MCF 10A (cell line): ENCODE results near the gene SLC44A3. TPM values are rescaled to one million over a fixed set of nuclear protein-coding genes. Genes with fewer than 3 reads are reported as not detected.

Experiments
- BruUV-seq: library from RNA; stranded (reverse); fragments of 400-500 nt; replicated peaks from 2 replicates; lab custom pipeline; 2021; lab: Mats Ljungman, UMichigan
- CTCF ChIA-PET: fragments of 300-600 bp; sonication (Branson Sonifier 250); formaldehyde crosslinking; extraction: SDS; loops from one replicate; lab custom pipeline; 2021; ENCODE audit warnings: antibody characterized with exemption, inconsistent platforms; lab: Yijun Ruan, JAX
- POLR2A ChIA-PET: fragments of 300-600, 350-650 bp; sonication (Branson Sonifier 250); formaldehyde crosslinking; extraction: SDS; loops from one replicate; lab custom pipeline; 2020; ENCODE audit warnings: antibody characterized with exemption, inconsistent platforms; lab: Yijun Ruan, JAX
- DNase-seq: peaks from one replicate; pipeline ENCODE4 v3.0.0-alpha.2; 2018; ENCODE audit not compliant: unreplicated experiment
- H3K27ac Mint-ChIP-seq: one replicate; pipeline ENCODE4 v1.8.0; 2022; ENCODE audit warnings: mild to moderate bottlenecking, low read depth, mixed read lengths; ENCODE audit not compliant: unreplicated experiment
- H3K27me3 Mint-ChIP-seq: one replicate; pipeline ENCODE4 v1.8.0; 2022; ENCODE audit warnings: mixed read lengths; ENCODE audit not compliant: insufficient read depth, unreplicated experiment
- H3K36me3 Mint-ChIP-seq: one replicate; pipeline ENCODE4 v1.8.0; 2022; ENCODE audit warnings: mild to moderate bottlenecking, moderate library complexity, mixed read lengths; ENCODE audit not compliant: insufficient read depth, unreplicated experiment
- H3K4me1 Mint-ChIP-seq: one replicate; pipeline ENCODE4 v1.8.0; 2022; ENCODE audit warnings: mixed read lengths; ENCODE audit not compliant: insufficient read depth, unreplicated experiment
- H3K4me3 Mint-ChIP-seq: one replicate; pipeline ENCODE4 v1.8.0; 2022; ENCODE audit warnings: mild to moderate bottlenecking, moderate library complexity, mixed read lengths; ENCODE audit not compliant: unreplicated experiment
- H3K9me3 Mint-ChIP-seq: one replicate; pipeline ENCODE4 v1.8.0; 2022; ENCODE audit warnings: mixed read lengths; ENCODE audit not compliant: unreplicated experiment
- CTCF ChIP-seq: fragments of 200-600 bp; IDR thresholded peaks from one replicate; pipeline ENCODE4 v1.8.0; 2022; ENCODE audit warnings: antibody characterized with exemption, mild to moderate bottlenecking; ENCODE audit not compliant: unreplicated experiment
- intact Hi-C: fragments of 100-400 bp; cut with micrococcal nuclease; formaldehyde crosslinking; loops from 2 replicates; pipeline ENCODE4 v1.14.1; 2022
- total RNA-seq: library from RNA; stranded (reverse); gene quantifications from 2 replicates; pipeline ENCODE4 v1.2.3, GENCODE V29; 2022

Gene SLC44A3
- total RNA-seq, 1 experiment from 2014 or later = 2.8 TPM

DNA sequence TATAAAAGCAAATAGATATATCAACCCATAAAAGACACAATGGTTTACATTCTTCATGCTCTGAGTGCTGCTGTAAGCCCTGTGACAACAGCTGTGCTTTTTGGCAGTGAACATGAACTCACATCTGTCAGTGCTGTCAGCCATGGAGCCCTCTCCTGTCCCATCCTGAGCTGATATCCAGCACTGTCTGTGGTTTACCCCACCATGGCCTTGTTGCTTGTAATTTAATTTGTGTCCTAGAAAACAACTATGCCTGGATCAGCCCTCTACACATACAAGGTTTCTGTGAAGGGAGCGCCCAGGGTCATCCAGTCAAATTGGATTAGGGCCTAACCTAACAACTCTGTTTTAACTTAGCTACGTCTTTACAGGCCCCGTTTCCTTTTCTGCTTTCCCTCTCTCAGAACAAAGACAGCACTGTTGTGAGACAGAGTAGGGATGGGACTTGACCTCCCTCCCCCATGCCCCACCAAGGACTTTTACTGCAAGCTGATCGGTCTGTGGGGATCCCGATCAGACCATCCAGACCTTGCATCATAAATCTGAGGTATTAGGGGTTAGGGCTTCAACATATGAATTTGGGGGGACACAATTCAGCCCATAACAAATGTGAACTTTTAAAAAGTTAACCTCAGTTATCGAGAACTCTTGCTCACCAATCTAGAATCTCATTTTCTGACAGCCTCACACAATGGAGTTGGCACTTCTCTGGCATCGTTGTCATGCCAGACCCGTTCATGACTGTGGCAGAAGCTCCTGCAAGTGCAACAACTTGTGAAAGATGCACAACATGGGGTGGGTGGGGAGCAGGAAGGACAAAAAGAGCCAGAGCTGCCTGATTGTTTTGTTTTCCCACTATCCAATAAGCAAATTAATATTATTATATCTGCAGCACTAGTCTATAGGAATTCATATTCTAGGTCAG is 16.4 kb upstream of the SLC44A3 start:
- POLR2A ChIA-PET = interaction anchor here (0.6 to 1.1 kb wide), 2 partner anchors 66 to 201 kb away, joined by 3 read pairs; no protein-coding TSS in a partner anchor
- no TSS peak for BruUV-seq
- DNase-seq = no peak
- Mint-ChIP-seq H3K36me3 (no peaks in the 10 kb centered on the region), H3K4me1 (peaks cover 24% of the 10 kb centered on the region), H3K9me3 (no peaks in the 10 kb centered on the region), H3K27ac (no peak overlapping the region), H3K4me3 (no peak overlapping the region), H3K27me3 (no peaks in the 10 kb centered on the region)
- CTCF ChIA-PET = interaction anchor here (0.6 to 9.5 kb wide), 22 partner anchors 10 to 765 kb away, joined by 3 to 457 read pairs (median 6); no protein-coding TSS in a partner anchor
- intact Hi-C loops = loop anchor here (2.0 to 5.0 kb wide), 5 partner anchors 61 to 467 kb away; no protein-coding TSS in a partner anchor
- TF ChIP-seq CTCF = no peak

GRCh38 chr1:94804442-94804837 is 15.7 kb upstream of the SLC44A3 start:
- intact Hi-C loops = loop anchor here (5.0 kb wide), 2 partner anchors 62 to 157 kb away; no protein-coding TSS in a partner anchor
- ChIA-PET POLR2A (interaction anchor here (1.1 kb wide), 2 partner anchors 202 to 323 kb away, joined by 3 read pairs; no protein-coding TSS in a partner anchor), CTCF (interaction anchor here (0.8 to 9.5 kb wide), 27 partner anchors 13 to 778 kb away, joined by 3 to 457 read pairs (median 7); no protein-coding TSS in a partner anchor)
- Mint-ChIP-seq H3K36me3 (no peaks in the 10 kb centered on the region), H3K27ac (no peak overlapping the region), H3K4me3 (no peak overlapping the region), H3K9me3 (no peaks in the 10 kb centered on the region), H3K27me3 (no peaks in the 10 kb centered on the region), H3K4me1 (peaks cover 19% of the 10 kb centered on the region)
- DNase-seq = no peak
- no TSS peak for BruUV-seq
- no peak for TF ChIP-seq CTCF

GRCh38 chr1:94805912-94806311 is 14.2 kb upstream of the SLC44A3 start:
- Mint-ChIP-seq H3K4me1 (peaks cover 16% of the 10 kb centered on the region), H3K27me3 (no peaks in the 10 kb centered on the region), H3K4me3 (no peak overlapping the region), H3K27ac (no peak overlapping the region), H3K9me3 (no peaks in the 10 kb centered on the region), H3K36me3 (no peaks in the 10 kb centered on the region)
- ChIA-PET POLR2A (interaction anchor here (0.7 to 1.8 kb wide), 8 partner anchors 90 to 817 kb away, joined by 3 to 4 read pairs (median 3); no protein-coding TSS in a partner anchor), CTCF (interaction anchor here (0.6 to 9.5 kb wide), 56 partner anchors 9 to 1968 kb away, joined by 3 to 457 read pairs (median 4); partner anchors contain the start of gene RWDD3)
- intact Hi-C loops = loop anchor here (1.0 to 5.0 kb wide), 3 partner anchors 236 to 769 kb away; no protein-coding TSS in a partner anchor
- no TSS peak for BruUV-seq
- peak; percentile 96 for TF ChIP-seq CTCF
- DNase-seq = peak; percentile 68
